NB4 (cell line): ENCODE data around the gene CNTN5.

Source experiments
- CTCF ChIP-seq: IDR thresholded peaks from one replicate; pipeline ENCODE4 v1.5.1; 2012; ENCODE audit warnings: low read depth, low read length
- POLR2A ChIP-seq: IDR thresholded peaks from 2 replicates; pipeline ENCODE4 v1.6.1; 2011; ENCODE audit warnings: mild to moderate bottlenecking; ENCODE audit not compliant: insufficient read length; ENCODE audit errors: extremely low read depth

- TF ChIP-seq POLR2A = no peak
- TF ChIP-seq CTCF = no peak
Measured at GRCh38 chr11:99066618-99067317, 46.0 kb downstream of the CNTN5 start.
